IMR-90 (cell line): ENCODE measurements around the gene ANKRD13D. TPM values are rescaled to one million over a fixed set of nuclear protein-coding genes. Genes with fewer than 3 reads are reported as not detected.
A peak's percentile ranks its signal among the peaks of the same experiment; 100 is the strongest.

Source experiments
- ATAC-seq: fragments of 200-7000 bp; cut with Tn5 transposase; 2 replicates; pipeline ENCODE4 v1.9.1; 2020; ENCODE audit warnings: low read depth, mild to moderate bottlenecking, moderate library complexity
- BruUV-seq: library from RNA; stranded (reverse); fragments of 400-500 nt; replicated peaks from 2 replicates; lab custom pipeline; 2021; lab: Mats Ljungman, UMichigan
- CTCF ChIA-PET: fragments of 300-600 bp; formaldehyde crosslinking; extraction: SDS; loops from one replicate; lab custom pipeline; 2021; ENCODE audit warnings: antibody characterized with exemption; lab: Yijun Ruan, JAX
- POLR2A ChIA-PET: fragments of 300-600 bp; sonication (Branson Sonifier 250); formaldehyde crosslinking; loops from one replicate; lab custom pipeline; 2022; ENCODE audit warnings: antibody characterized with exemption; ENCODE audit not compliant: unreplicated experiment; lab: Charles Lee
- DNase-seq: peaks from one replicate; pipeline ENCODE4 v3.0.0; 2013
- H2AFZ ChIP-seq: replicated peaks from 2 replicates; pipeline ENCODE3; 2013; ENCODE audit warnings: low read length, mild to moderate bottlenecking; ENCODE audit not compliant: poor library complexity
- H2AK5ac ChIP-seq: 2 replicates; pipeline ENCODE4 v1.6.1; 2013; ENCODE audit warnings: low read depth, low read length, inconsistent platforms
- H2AK9ac ChIP-seq: replicated peaks from 2 replicates; pipeline ENCODE3; 2013; ENCODE audit warnings: mild to moderate bottlenecking, low read depth, low read length, moderate library complexity; ENCODE audit not compliant: poor library complexity
- H2BK120ac ChIP-seq: 2 replicates; pipeline ENCODE4 v1.6.1; 2013; ENCODE audit warnings: low read depth, low read length, inconsistent platforms
- H2BK15ac ChIP-seq: 3 replicates; pipeline ENCODE4 v1.6.1; 2013; ENCODE audit warnings: low read depth, low read length, inconsistent platforms
- H2BK20ac ChIP-seq: 2 replicates; pipeline ENCODE4 v1.6.1; 2013; ENCODE audit warnings: low read depth, mild to moderate bottlenecking, inconsistent platforms, low read length, moderate library complexity
- H2BK5ac ChIP-seq: 2 replicates; pipeline ENCODE4 v1.6.1; 2013; ENCODE audit warnings: mild to moderate bottlenecking, low read depth, low read length, inconsistent platforms; ENCODE audit not compliant: poor library complexity, severe bottlenecking
- H3K14ac ChIP-seq: replicated peaks from 2 replicates; pipeline ENCODE4 v1.6.1; 2013; ENCODE audit warnings: low read depth, low read length, inconsistent platforms
- H3K18ac ChIP-seq: 2 replicates; pipeline ENCODE4 v1.6.1; 2013; ENCODE audit warnings: low read depth, low read length, control low read depth
- H3K23ac ChIP-seq: 2 replicates; pipeline ENCODE4 v1.6.1; 2013; ENCODE audit warnings: low read depth, low read length, inconsistent platforms
- H3K27ac ChIP-seq: 2 replicates; pipeline ENCODE4 v1.5.1; 2013; ENCODE audit warnings: mild to moderate bottlenecking, control low read depth, low read length; ENCODE audit not compliant: insufficient read depth
- H3K27me3 ChIP-seq: 2 replicates; pipeline ENCODE4 v1.6.1; 2013; ENCODE audit warnings: low read length; ENCODE audit not compliant: control insufficient read depth, insufficient read depth
- H3K36me3 ChIP-seq: 2 replicates; pipeline ENCODE4 v1.6.1; 2013; ENCODE audit warnings: low read length, mixed read lengths; ENCODE audit not compliant: control insufficient read depth, insufficient read depth
- H3K4ac ChIP-seq: 2 replicates; pipeline ENCODE4 v1.6.1; 2013; ENCODE audit warnings: low read depth, low read length, inconsistent platforms
- H3K4me1 ChIP-seq: 2 replicates; pipeline ENCODE4 v1.6.1; 2013; ENCODE audit warnings: low read length, mixed read lengths; ENCODE audit not compliant: control insufficient read depth, insufficient read depth
- H3K4me2 ChIP-seq: 2 replicates; pipeline ENCODE4 v1.6.1; 2013; ENCODE audit warnings: low read depth, mild to moderate bottlenecking, control low read depth, low read length, moderate library complexity
- H3K4me3 ChIP-seq: 2 replicates; pipeline ENCODE4 v1.5.1; 2013; ENCODE audit warnings: low read depth, mild to moderate bottlenecking, control low read depth, low read length, moderate library complexity; ENCODE audit not compliant: insufficient read depth
- H3K56ac ChIP-seq: 2 replicates; pipeline ENCODE4 v1.6.1; 2013; ENCODE audit warnings: low read length, inconsistent platforms; ENCODE audit not compliant: insufficient read depth; ENCODE audit errors: extremely low read depth
- H3K79me1 ChIP-seq, 2 experiments: 2 replicates each; pipeline ENCODE4 v1.6.1; 2013; ENCODE audit warnings: low read length in 2 of 2, inconsistent platforms in 1 of 2, low read depth in 1 of 2
- H3K9ac ChIP-seq: 2 replicates; pipeline ENCODE4 v1.6.1; 2013; ENCODE audit warnings: low read depth, low read length, control low read depth
- H3K9me1 ChIP-seq: 2 replicates; pipeline ENCODE4 v1.6.1; 2013; ENCODE audit warnings: low read length, inconsistent platforms; ENCODE audit not compliant: insufficient read depth
- H3K9me3 ChIP-seq: 2 replicates; pipeline ENCODE4 v1.6.1; 2013; ENCODE audit warnings: low read length; ENCODE audit not compliant: control insufficient read depth, insufficient read depth
- H4K20me1 ChIP-seq: 2 replicates; pipeline ENCODE4 v1.6.1; 2013; ENCODE audit warnings: low read length, inconsistent platforms; ENCODE audit not compliant: insufficient read depth
- H4K5ac ChIP-seq: 2 replicates; pipeline ENCODE4 v1.6.1; 2013; ENCODE audit warnings: mild to moderate bottlenecking, low read depth, low read length, control low read depth
- H4K8ac ChIP-seq, 2 experiments: 2 replicates each; pipeline ENCODE4 v1.6.1; 2013; ENCODE audit warnings: low read depth in 2 of 2, low read length in 2 of 2, control low read depth in 1 of 2, inconsistent platforms in 1 of 2
- H4K91ac ChIP-seq: 2 replicates; pipeline ENCODE4 v1.6.1; 2013; ENCODE audit warnings: low read depth, low read length, inconsistent platforms; ENCODE audit not compliant: insufficient read depth
- BHLHE40 ChIP-seq: fragments of 150-350 bp; IDR thresholded peaks from 2 replicates; pipeline ENCODE4 v1.6.1; 2016; ENCODE audit warnings: mild to moderate bottlenecking, low read depth, low read length
- CHD1 ChIP-seq: IDR thresholded peaks from 2 replicates; pipeline ENCODE4 v1.6.1; 2012; ENCODE audit warnings: low read depth, low read length, improper control_type of control experiment
- CTCF ChIP-seq: conservative IDR thresholded peaks from 2 replicates; pipeline ENCODE4 v1.5.1; 2012; ENCODE audit warnings: mild to moderate bottlenecking, low read depth, low read length, improper control_type of control experiment
- ELK1 ChIP-seq: fragments of 150-350 bp; IDR thresholded peaks from 2 replicates; pipeline ENCODE4 v1.6.1; 2016; ENCODE audit warnings: low read depth, mild to moderate bottlenecking, low read length, moderate library complexity, borderline replicate concordance
- MAFK ChIP-seq: IDR thresholded peaks from 2 replicates; pipeline ENCODE4 v1.6.1; 2012; ENCODE audit warnings: low read depth, low read length, improper control_type of control experiment
- MAZ ChIP-seq: IDR thresholded peaks from 2 replicates; pipeline ENCODE4 v1.6.1; 2012; ENCODE audit warnings: low read depth, mild to moderate bottlenecking, low read length, improper control_type of control experiment, moderate library complexity, borderline replicate concordance
- MXI1 ChIP-seq: IDR thresholded peaks from 2 replicates; pipeline ENCODE4 v1.6.1; 2012; ENCODE audit warnings: low read depth, mild to moderate bottlenecking, low read length, moderate library complexity, borderline replicate concordance
- NFE2L2 ChIP-seq: fragments of 150-350 bp; IDR thresholded peaks from 2 replicates; pipeline ENCODE4 v1.6.1; 2016; ENCODE audit warnings: low read depth, mild to moderate bottlenecking, low read length
- POLR2A ChIP-seq: IDR thresholded peaks from 2 replicates; pipeline ENCODE4 v1.6.1; 2012; ENCODE audit warnings: mild to moderate bottlenecking, low read depth, low read length
- RAD21 ChIP-seq: IDR thresholded peaks from 2 replicates; pipeline ENCODE4 v1.6.1; 2012; ENCODE audit warnings: low read length, improper control_type of control experiment
- RCOR1 ChIP-seq: IDR thresholded peaks from 2 replicates; pipeline ENCODE4 v1.6.1; 2012; ENCODE audit warnings: mild to moderate bottlenecking, low read length, improper control_type of control experiment; ENCODE audit not compliant: insufficient replicate concordance
- RFX5 ChIP-seq: IDR thresholded peaks from 2 replicates; pipeline ENCODE4 v1.8.0; 2012; ENCODE audit warnings: low read depth, mild to moderate bottlenecking, low read length, moderate library complexity
- SMC3 ChIP-seq: fragments of 150-350 bp; IDR thresholded peaks from 2 replicates; pipeline ENCODE4 v1.6.1; 2016; ENCODE audit warnings: low read depth, mild to moderate bottlenecking, antibody characterized with exemption, low read length, moderate library complexity
- USF2 ChIP-seq: fragments of 150-350 bp; IDR thresholded peaks from 2 replicates; pipeline ENCODE4 v1.6.1; 2017; ENCODE audit warnings: mild to moderate bottlenecking, antibody characterized with exemption, low read length, low read depth
- WGBS, 2 experiments: methylation state at CpG; one replicate each; pipeline versions ENCODE4 v1.1.5 to v1.1.7; 2013; ENCODE audit warnings: missing lambda C conversion rate in 2 of 2; ENCODE audit not compliant: insufficient read length in 1 of 2; ENCODE audit errors: extremely low coverage in 2 of 2; 5-methylcytosine and 5-hydroxymethylcytosine counted together
- dilution Hi-C: fragments of 300-500 bp; cut with HindIII; formaldehyde crosslinking; loops from one replicate; pipeline ENCODE4 v1.14.3; 2018; ENCODE audit warnings: low sequenced_read_pairs; ENCODE audit not compliant: unreplicated experiment
- in situ Hi-C: fragments of 300-500 bp; cut with MboI; formaldehyde crosslinking; loops from 3 replicates; pipeline ENCODE4 v1.14.3; 2019; ENCODE audit warnings: low sequenced_read_pairs, inconsistent platforms, mixed read lengths
- intact Hi-C: fragments of 100-400 bp; cut with micrococcal nuclease; formaldehyde crosslinking; loops from 2 replicates; pipeline ENCODE4 v1.10.0; 2022
- polyA plus RNA-seq, 3 experiments: library from polyadenylated mRNA; depleted of rRNA; stranded (reverse); fragments of >200 nt; gene quantifications; 2 replicates each; pipeline ENCODE4 v1.2.3, GENCODE V29; 2012; ENCODE audit warnings: low replicate concordance in 1 of 3
- total RNA-seq: library from RNA; depleted of rRNA; stranded (reverse); fragments of >200 nt; gene quantifications from 2 replicates; pipeline ENCODE4 v1.2.3, GENCODE V29; 2012

ANKRD13D gene
- total and polyA plus RNA-seq, 2 of the 4 experiments (the other 2 are of a cell fraction) = 7.3 to 38.4 TPM

- intact Hi-C loops = no loop called here
These were observed 10.0 kb upstream of the ANKRD13D start for GRCh38 chr11:67278939-67279588.

More at GRCh38 chr11:67278939-67279588, 10.0 kb upstream of the ANKRD13D start:
- 100% methylated on average over 1 of the region's 14 CpGs; no CpG with 5 or more reads in 1 of the 2 experiments for WGBS, 2 experiments
- Histone ChIP-seq H3K27ac (no peak overlapping the region), H3K4me1 (peaks cover 14% of the 10 kb centered on the region), H3K27me3 (no peaks in the 10 kb centered on the region), H3K23ac (no peak overlapping the region), H3K4ac (no peak overlapping the region), H4K91ac (no peak overlapping the region), H3K4me2 (no peak overlapping the region), H3K36me3 (peaks cover 49% of the 10 kb centered on the region), H3K56ac (no peak overlapping the region), H3K14ac (no peak overlapping the region), H4K8ac (no peak overlapping the region), H3K9ac (no peak overlapping the region), H2BK15ac (no peak overlapping the region), H2BK120ac (no peak overlapping the region), H2AFZ (no peak overlapping the region), H2AK5ac (no peak overlapping the region), H3K79me1 (peaks cover 22 to 70% of the 10 kb centered on the region in 2 experiments), H3K4me3 (no peak overlapping the region), H4K20me1 (peaks cover 5% of the 10 kb centered on the region), H3K9me1 (peaks cover 14% of the 10 kb centered on the region), H2BK20ac (no peak overlapping the region), H2AK9ac (peak overlapping the region; percentile 55), H3K9me3 (no peaks in the 10 kb centered on the region), H4K5ac (no peak overlapping the region), H3K18ac (no peak overlapping the region), H2BK5ac (no peak overlapping the region)
- in situ Hi-C loops = no loop called here
- dilution Hi-C loops = no loop called here
- ChIA-PET POLR2A (no interaction called here), CTCF (no interaction called here)
- BruUV-seq = no TSS peak
- TF ChIP-seq NFE2L2 (no peak), ELK1 (no peak), USF2 (no peak), POLR2A (no peak), CTCF (no peak), MAZ (no peak), RFX5 (no peak), BHLHE40 (no peak), MXI1 (no peak), CHD1 (no peak), MAFK (no peak), RCOR1 (no peak), RAD21 (no peak), SMC3 (no peak)
- ATAC-seq (no peak), DNase-seq (no peak)
